ENCODE measurements around the gene CTDNEP1.

Gene CTDNEP1

DNA sequence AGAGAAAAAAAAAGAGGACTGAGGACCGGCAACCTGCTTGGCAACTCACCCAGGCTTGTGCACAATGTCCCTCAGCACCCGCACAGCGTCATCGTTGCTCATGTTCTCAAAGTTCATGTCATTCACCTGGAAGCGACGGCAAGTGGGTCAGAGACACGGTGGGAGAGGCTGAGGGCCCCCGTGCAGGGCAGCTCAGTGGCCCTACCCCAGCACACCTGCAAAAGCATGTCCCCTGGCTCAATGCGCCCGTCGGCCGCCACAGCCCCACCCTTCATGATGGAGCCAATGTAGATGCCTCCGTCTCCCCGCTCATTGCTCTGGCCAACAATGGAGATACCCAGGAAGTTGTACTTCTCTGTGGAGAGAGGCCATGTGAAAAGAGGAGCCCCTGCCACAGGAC lies 22.6 kb downstream of the CTDNEP1 start:
- DNase-seq (ENCODE audit: low spot score), result no peak

- no peak for DNase-seq (ENCODE audit: low spot score)
These were observed 24.5 kb downstream of the CTDNEP1 start for GRCh38 chr17:7226721-7227710.

- no peak for DNase-seq (ENCODE audit: low spot score)
These were observed 25.7 kb downstream of the CTDNEP1 start for GRCh38 chr17:7225711-7226331.

GRCh38 chr17:7224661-7225111 lies 26.8 kb downstream of the CTDNEP1 start:
- no peak for DNase-seq (ENCODE audit: low spot score)

GRCh38 chr17:7224110-7224509 lies 27.4 kb downstream of the CTDNEP1 start:
- DNase-seq (ENCODE audit: low spot score), result no peak

DNA sequence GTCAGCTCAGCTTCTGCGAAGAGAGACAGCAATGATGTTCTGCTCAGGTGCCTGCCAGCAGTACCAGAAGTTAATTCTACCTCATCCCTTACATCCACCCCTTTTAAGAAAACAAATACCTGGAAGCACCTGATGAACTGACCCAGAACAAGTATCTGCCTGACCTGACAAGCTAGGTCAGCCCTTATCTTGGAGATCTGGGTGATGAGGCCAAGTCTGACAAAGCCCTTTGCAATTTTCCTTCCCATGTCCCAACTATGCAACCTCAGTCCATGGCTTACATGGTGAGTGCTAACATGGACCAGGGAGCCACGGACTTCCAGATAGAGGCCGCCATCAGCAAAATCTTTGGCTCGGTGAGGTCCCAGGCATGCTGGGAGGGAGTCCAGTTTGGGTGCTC lies 28.2 kb downstream of the CTDNEP1 start:
- no peak for DNase-seq (ENCODE audit: low spot score)

DNA sequence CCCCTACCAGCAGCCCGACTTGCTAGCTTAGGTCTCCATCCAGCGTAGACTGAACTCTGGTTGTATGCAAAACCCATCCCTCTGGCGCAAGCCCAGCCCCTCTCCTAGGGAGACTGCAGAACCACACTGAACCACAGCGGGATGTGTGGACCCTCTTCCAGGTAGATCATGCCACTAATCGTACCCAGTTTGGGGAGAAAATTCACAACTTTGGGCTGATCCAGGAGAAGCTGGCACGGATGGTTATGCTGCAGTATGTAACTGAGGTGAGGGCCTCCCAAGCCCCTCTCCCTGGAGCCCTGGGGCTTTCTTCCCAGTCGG lies 28.6 kb downstream of the CTDNEP1 start:
- DNase-seq (ENCODE audit: low spot score), result no peak

DNA sequence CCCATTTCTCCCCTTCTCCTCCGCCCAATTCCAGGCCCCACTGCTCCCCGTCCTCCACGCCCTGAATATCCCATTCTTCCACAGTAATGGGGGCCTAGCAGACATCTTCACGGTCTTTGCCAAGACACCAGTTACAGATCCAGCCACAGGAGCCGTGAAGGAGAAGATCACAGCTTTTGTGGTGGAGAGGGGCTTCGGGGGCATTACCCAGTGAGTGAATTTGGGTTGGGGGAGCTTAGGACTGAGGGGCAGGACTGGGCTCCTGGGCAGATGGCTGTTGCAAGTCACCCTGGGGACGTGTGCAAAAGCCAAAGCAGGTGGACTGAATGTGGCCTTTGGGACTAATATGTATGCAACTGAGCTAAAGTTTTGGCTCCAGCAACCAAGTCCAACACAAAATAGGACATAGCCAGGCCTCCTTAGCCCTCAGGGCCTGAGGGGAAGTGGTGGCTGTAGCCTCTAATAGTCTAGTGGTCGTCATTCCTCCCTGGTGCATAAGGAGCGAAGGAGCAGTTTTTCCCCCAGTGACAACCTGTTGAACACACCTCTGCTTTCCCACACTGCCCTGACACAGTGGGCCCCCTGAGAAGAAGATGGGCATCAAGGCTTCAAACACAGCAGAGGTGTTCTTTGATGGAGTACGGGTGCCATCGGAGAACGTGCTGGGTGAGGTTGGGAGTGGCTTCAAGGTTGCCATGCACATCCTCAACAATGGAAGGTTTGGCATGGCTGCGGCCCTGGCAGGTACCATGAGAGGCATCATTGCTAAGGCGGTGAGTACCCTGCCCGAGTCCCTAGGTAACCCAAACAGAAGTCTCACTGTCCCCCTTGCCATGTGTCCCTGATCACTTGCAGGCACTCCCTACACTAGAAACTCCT lies 29.2 kb downstream of the CTDNEP1 start:
- no peak for DNase-seq (ENCODE audit: low spot score)

DNA sequence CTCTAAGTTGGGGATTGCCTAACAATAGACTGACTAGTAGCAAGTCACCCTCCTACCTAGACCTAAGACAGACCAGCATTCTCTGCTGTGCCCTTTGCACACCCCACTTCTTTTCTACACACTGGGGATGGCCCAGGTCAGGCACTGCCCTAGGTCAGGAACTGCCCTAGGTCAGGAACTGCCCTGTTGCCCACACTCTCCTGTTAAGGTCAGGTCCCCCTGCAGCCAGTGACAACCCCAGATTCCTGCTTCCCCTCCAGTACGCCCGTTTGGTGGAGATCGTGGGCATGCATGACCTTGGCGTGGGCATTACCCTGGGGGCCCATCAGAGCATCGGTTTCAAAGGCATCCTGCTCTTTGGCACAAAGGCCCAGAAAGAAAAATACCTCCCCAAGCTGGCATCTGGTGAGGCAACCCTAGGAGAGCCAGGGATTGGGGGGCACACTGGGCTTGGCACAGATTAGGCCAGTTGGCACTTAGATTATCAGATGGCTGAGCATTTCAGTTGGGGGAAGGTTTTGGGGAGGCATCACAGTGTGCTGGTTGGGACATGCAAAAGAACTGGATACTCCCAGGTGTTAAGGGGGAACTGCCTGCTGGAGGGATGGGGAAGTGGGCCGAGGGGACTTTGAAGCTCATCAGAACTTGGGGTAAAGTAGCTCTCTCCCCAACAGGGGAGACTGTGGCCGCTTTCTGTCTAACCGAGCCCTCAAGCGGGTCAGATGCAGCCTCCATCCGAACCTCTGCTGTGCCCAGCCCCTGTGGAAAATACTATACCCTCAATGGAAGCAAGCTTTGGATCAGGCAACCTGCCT lies 30.0 kb downstream of the CTDNEP1 start:
- no peak for DNase-seq (ENCODE audit: low spot score)

DNA sequence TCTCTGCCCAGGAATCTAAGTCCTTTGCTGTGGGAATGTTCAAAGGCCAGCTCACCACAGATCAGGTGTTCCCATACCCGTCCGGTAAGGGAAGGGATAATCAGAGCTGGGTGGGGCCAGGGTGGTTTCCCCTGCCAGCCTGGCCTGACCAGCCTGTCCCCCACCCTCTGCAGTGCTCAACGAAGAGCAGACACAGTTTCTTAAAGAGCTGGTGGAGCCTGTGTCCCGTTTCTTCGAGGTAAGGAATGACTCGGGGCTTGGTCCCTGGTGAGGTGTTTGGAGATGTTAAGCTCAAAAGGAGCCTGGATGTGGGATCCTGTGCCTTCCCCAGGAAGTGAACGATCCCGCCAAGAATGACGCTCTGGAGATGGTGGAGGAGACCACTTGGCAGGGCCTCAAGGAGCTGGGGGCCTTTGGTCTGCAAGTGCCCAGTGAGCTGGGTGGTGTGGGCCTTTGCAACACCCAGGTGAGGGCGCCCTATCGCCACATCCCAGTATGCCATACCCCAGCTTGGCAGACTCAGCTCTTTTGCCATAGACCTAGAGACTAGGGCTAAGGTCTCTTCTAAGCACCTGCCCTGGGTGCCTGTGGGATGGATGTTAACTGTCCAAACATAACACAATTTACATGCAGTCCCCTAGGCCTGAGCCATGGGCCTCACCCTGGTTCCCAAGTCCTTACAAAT lies 30.8 kb downstream of the CTDNEP1 start:
- peak; percentile 86 for DNase-seq (ENCODE audit: low spot score)

- peak; percentile 85 for DNase-seq (ENCODE audit: low spot score)
These were observed 31.5 kb downstream of the CTDNEP1 start, which contains the start of the genes ACADVL and DLG4 for GRCh38 chr17:7219812-7220592. Gene ACADVL, plus strand, starts transcription at chr17:7219938. Its CDS starts 47 bp downstream, at chr17:7219985. Gene DLG4, minus strand, starts transcription at chr17:7219836.

- DNase-seq (ENCODE audit: low spot score), result no peak
These were observed 32.2 kb downstream of the CTDNEP1 start for GRCh38 chr17:7219229-7219811.

DNA sequence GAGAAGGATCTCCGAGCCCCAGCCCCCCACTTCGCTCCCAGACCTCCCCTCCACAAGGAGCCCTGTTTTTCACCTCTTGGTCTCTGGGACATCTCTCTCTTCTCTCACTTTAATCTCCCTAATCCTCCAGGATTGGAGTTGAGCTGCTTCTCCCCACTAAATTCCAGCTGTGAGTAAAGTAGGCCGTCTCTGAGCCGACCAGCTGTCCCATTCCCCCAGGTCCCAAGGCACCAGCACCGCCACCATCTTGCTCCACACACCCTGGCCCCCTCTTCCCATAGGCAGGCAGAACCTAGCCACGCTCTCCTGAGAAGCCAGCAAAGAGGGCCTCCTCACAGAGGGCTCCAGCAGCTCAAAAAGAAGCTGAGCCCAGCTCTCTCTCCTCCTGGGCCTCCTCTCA lies 32.8 kb downstream of the CTDNEP1 start:
- no peak for DNase-seq (ENCODE audit: low spot score)

GRCh38 chr17:7218166-7218565 lies 33.4 kb downstream of the CTDNEP1 start:
- DNase-seq (ENCODE audit: low spot score), result no peak

GRCh38 chr17:7217113-7217987 lies 34.2 kb downstream of the CTDNEP1 start:
- no peak for DNase-seq (ENCODE audit: low spot score)

GRCh38 chr17:7216242-7217112 lies 35.1 kb downstream of the CTDNEP1 start:
- DNase-seq (ENCODE audit: low spot score), result no peak

DNA sequence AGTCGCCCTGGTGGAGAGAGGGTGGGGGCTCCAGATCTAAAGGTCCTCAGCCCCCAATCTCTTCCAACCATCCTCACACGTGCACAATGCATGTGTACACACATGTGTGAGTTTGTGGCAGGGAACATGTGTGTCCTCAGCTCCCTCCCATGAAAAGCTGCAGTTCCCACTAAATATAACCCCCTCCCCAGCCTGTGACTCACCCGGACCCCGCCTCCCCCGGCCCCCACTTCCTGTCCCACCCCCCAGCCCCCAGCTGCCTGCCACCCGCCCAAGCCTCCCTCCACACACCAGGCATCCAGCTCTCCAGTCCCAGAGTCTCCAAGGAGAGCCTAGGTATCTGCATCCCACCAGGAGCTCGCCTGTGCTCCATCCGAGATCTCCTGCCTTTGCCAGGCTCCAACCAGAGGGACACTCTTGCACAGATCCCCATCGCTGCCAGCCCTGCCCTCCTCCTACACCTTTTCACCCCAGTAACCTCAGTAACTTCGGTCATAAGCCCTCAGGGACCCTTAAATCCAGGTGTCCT lies 35.8 kb downstream of the CTDNEP1 start:
- no peak for DNase-seq (ENCODE audit: low spot score)

All from hematopoietic multipotent progenitor cell treated with erythropoietin and hydrocortisone succinate and interleukin-3 and kit ligand, for 17 days (in vitro differentiated cells).